ENCODE measurements around the gene LRRC53.

LRRC53 gene

DNA sequence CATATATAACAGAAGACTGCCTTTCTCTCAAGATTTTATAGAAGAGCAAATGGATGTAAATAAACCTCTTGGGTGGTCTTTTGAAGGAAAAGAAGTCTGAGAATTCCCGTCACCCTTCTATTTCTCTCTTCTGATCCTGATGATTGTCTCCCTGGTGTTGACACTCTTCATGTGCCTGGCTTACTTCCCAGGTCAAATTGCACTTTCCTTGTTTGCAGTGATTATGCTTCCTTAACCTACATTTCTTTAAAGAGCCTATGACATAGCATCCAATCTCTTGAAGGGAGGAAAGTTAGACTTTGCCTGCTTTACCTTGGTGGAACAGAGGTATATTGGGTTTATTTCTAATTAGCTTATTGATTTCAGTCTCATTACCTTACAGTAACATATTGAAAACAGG, 80.1 kb downstream of the LRRC53 start:
- DNase-seq, result no peak

DNA sequence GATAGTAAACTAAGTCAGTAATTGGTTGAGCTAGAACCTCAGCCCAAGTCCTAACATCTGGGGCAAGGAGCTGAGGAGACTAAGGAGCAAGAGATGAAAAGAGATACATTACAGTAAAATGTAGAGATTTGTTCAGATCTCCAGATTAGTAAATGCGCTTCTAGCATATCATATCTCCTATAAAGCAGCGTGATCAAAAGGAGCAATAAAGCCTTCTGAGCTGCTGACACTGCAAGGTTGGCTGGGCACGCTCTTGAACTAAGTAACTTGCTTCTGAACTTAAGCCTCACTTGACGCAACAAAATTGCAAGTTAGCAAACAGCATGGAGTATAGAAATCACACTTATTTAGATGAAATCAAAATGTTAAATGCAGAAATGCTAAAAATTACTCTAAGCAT, 80.9 kb downstream of the LRRC53 start:
- DNase-seq, result no peak

DNA sequence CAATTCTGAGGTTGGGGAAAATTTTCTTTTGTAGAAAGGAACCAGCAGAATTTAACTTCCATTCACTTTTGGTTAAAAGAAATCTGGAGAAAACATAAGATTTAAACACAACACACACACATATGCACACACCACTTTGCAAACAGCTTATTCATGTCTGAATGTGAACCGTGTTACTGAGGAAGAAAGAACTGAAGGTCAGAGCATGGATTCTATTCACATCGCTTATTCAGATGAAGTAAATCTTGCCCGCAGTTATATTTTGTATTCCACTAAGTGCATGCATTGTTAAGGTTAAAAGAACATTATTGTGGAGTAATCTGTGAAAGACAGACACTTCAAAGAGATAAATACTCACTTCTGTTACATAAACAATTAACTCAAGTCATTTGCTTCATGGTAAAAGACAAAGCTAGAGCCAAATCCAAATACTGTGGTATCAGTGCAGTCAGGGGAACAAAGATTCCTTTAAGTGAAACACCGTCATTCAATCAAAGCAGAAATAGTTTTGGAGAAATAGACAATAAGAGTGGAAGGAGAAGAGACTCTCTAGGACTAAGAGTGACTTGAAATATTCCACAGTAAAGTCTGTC, 82.0 kb downstream of the LRRC53 start:
- no peak for DNase-seq

DNA sequence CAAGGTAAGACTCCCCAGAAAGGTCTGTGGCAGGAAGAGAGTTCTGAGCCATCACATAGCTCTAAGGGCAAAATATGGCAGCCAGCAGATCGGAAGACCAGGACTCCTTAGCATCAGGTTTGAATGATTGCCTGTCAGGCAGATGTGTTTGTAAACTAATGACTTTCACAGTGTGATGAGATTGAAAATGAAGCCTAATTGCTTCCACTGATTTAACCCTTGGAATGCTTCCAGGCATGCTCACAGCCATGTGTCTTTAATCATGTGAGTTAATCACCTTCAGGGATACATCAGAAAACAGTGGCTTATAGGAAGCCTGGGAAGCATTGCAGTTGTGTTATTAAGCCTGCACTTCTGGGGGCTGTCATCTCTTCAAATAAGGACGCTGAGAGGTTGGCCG, 82.8 kb downstream of the LRRC53 start:
- no peak for DNase-seq

DNA sequence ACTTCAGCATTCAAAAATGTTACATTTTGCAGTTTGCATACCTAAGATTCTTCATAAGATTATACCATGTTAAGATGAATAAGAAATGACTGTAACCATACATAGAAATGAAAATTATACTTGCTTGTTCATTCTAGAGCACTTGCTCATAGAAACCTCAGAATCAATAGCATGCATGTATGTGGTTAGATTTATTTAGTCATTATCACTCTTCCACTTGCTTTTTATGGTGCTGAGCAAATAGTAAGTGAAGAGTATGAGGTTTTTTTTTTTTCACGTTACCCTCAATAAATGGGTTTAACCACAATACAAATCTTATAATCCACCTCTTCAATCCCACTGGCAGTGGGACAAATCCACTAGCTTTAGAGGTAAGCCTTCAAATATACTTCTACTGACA, 84.7 kb downstream of the LRRC53 start:
- no peak for DNase-seq

DNA sequence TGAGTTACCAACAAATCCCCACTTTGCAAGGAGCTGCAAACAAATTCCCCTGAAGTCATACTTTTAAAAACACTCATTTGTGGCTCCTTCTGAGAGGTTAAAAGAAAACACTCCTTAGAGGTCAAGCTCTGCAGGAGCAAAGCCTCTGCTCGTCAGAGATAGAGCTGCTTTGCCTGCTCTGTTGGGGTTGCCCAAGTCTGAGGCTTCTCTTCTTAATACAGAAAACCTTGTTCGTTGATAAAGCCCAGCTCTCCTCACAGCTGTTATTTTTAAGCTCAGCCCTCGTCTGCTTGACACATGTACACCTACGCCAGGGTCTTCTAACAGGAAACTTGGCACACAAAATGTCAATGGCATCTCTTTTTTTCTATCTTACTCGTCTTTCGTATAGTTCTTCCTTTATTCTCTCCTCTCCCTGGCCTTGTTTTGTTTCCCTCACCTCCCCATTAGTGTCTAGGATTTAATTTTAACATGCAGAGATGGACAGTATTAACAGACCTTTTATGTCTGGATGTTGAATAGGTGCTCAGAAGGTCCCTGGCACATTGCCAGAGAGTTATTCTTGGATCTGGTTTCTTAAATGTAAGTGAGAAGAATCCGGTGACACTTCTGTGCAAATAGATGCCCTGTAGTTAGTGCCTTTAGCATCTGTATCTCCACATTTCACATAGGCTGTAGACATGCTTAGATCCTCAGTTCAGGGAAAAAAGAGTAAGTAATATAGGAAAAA, 86.0 kb downstream of the LRRC53 start:
- peak; percentile 11 for DNase-seq

DNA sequence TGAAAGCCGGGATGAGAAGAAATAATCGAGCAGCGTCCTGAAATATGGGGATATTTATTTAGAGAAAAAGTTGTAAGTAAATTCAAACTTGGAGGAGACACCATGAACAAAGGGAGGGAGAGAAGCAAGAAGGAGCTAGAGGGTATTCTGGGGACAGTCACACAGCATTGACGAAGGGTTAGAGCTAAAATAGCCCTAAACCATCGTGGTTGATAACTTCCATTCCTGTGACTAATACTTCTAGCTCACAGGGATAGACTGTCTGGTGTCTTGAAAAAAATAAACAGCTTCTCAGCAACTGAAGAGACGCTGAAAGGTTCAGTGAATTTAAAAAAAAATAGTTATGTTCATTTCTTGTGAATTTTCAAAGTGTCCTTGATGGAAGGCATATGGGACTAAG, 86.7 kb downstream of the LRRC53 start:
- DNase-seq, result no peak

DNA sequence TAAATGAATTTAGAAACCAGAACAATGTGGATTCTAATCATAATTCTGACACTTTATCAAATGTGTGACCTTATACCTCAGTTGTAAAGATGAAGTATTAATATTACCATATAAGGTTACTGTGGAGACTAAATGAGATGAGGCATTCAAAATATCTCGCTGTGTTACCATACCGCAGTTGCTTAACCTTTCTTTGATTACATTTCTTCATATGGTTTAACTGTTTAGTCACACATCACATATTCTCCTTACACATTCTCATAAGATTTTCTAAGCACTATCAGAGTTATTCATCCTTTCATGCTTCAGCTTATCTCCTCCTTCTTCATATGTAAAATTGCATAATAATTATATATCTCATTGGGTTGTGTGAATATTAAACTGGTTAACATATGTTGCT, 88.9 kb downstream of the LRRC53 start:
- no peak for DNase-seq

DNA sequence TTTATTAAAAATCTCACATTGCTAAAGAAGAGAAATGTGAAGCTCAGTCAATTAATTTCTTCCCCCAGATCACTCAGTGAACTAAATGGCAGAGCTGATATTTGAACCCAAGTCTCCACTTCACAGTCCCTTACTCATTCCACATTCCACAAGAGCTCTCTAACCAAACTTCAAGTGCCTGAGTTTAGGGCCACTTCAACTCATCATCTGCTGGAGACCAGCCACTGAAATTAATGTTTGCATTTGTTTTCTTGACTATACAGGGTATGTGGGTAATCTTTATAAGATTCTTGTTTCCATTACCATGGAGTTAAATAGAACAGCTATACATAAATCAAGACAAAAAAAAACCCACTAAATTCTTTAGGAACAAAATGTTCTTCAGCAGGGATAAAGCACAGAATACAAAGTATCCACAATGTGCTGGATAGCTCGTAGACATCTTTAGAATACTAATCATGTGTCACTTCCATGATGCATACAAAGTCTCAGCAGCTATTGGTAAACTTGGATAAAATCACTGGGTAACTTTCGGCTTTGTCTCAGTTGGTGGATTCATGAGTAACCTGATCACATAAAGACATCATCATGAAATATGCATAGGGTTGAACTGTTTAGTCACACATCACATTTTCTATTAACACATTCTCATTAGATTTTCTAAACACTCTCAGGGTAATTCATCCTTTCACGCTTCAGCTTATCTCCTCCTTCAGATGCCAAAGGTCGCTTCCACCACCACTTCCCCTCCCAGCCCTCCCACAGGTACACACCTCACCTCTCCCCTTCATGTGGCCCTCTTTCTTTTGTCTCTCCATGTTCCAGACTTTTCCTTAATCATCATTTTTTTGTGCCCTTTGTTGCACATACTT, 89.8 kb downstream of the LRRC53 start:
- no peak for DNase-seq

DNA sequence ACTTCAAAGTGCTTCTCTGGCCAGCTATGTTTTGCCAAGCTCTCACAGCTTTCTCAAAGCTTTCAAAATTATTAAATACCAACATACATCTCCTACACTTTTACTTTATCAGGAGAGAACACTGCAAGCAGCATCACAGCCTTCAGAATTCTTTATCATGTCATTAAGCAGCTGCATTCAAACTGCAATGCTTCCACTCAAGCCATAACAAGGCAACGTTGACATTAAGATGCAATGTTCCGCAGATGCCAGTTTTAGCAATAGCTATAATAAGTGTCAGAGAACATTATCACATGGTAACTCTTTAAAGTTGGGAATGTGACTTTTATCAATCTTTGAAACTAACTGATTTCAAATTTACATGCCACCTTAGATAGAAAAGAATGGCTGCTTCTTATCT, 91.9 kb downstream of the LRRC53 start:
- DNase-seq, result no peak
